Astrocyte of the cerebellum (primary cell): ENCODE results near the gene DNMT3A.

Experiments used
- DNase-seq: peaks from one replicate; pipeline ENCODE4 v3.0.0-alpha.2; 2011; ENCODE audit warnings: low read depth
- H3K4me3 ChIP-seq: 2 replicates; pipeline ENCODE4 v1.5.1; 2011; ENCODE audit warnings: mild to moderate bottlenecking, low read depth, low read length, moderate library complexity
- in situ Hi-C: cut with HindIII; loops from 2 replicates; pipeline ENCODE4 v1.10.0; 2017; ENCODE audit warnings: low sequenced_read_pairs
- TF ChIP-seq, protein P1 (sequence below): IDR thresholded peaks from 2 replicates; pipeline ENCODE4 v1.5.1; 2012; ENCODE audit warnings: low read length, low read depth, moderate library complexity, mild to moderate bottlenecking; ENCODE audit errors: missing control alignments

DNMT3A gene

DNA sequence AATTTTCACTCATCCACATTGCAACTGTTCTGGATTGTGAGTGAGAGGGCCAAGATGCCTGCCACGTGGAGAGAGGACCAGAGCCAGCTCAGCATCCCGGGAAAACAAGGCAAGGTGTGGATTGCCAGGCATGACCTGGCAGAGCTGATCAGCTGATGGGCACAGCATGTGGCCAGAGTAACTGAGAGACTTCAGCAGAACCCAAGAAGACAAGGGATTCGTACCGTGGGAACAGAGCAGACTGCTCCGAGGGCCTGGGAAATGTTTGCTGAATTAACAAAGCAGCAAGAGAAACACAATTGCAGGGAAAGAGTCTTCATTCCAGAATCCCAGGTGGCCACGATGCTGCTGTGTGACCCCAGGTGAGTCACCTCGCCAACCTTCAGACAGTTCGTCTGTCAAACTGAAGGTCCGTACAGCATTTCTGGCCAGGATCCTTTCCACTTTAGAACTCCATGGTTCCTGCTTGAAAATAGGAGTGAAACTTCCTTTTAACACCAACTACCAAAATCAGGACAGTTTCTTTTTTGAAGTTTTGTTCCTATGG, 147.1 kb downstream of the DNMT3A start:
- H3K4me3 ChIP-seq: no peak overlapping the region
- TF ChIP-seq, protein P1, sequence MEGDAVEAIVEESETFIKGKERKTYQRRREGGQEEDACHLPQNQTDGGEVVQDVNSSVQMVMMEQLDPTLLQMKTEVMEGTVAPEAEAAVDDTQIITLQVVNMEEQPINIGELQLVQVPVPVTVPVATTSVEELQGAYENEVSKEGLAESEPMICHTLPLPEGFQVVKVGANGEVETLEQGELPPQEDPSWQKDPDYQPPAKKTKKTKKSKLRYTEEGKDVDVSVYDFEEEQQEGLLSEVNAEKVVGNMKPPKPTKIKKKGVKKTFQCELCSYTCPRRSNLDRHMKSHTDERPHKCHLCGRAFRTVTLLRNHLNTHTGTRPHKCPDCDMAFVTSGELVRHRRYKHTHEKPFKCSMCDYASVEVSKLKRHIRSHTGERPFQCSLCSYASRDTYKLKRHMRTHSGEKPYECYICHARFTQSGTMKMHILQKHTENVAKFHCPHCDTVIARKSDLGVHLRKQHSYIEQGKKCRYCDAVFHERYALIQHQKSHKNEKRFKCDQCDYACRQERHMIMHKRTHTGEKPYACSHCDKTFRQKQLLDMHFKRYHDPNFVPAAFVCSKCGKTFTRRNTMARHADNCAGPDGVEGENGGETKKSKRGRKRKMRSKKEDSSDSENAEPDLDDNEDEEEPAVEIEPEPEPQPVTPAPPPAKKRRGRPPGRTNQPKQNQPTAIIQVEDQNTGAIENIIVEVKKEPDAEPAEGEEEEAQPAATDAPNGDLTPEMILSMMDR: no peak
- no peak for DNase-seq
- in situ Hi-C loops: no loop called here

DNA sequence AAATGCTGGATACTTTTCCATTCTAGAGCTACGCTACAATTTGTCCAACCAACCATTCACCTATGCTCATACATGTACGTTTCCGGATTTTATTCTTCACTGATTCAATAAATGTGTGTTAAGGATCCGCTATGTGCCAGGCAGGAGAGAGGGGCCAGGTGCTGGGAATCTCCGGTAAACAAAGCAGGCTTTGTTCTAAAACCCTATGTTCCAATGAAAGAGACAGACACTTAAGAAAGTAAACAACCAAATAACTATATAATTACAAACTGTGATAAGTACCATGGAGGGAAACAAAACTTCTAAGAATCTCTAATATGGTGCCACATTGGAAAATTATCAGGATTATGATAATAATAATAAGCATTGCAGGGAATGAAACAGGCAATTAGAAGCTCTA, 151.2 kb downstream of the DNMT3A start:
- H3K4me3 ChIP-seq: no peak overlapping the region
- in situ Hi-C loops: no loop called here
- no peak for DNase-seq
- TF ChIP-seq, protein P1: no peak

DNA sequence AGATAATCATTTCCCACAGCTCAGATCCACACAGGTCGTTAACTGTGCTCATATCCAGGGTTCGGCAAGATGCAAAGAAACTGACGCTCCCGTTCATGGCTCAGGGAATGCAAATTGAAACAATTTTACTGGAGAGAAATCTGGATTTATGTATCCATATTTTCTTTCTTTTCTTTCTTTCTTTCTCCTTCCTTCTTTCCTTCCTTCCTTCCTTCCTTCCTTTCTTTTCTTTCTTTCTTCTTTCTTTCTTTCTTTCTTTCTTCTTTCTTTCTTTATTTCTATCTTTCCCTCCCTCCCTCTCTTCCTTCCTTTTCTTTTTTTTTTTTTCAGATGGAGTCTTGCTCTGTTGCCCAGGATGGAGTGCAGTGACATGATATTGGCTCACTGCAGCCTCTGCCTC, 153.3 kb downstream of the DNMT3A start:
- no peak for DNase-seq
- TF ChIP-seq, protein P1: no peak
- in situ Hi-C loops: no loop called here
- no peak overlapping the region for H3K4me3 ChIP-seq

DNA sequence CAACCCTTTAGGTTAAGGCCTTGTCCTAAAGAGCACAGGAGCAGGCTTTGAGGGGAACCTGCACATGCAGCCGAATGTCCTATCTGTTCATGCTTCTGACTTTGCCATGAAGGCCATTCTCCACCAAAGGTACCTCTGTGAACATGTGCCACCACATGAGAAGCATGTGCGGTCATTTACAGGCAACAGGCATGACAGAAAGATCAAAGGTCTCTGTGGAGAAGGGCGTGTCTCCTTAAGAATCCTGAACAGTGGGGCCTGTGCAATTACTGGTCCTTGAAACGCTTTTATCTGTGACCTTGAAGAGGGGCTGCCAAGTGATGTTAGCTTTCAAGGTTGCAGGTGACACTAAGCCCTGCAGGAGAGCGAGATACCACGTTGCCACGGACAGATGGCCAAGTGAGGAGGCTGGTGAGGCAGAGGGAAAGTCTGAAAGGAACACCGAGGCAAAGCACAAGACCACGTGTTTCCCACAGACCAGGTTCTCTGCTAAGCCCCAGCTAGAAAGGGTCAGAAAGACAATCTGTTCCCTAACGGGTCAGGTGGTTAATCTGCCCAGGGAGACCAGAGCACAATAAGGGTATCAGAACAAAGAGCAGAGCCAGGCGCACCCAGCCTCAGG, 153.9 kb downstream of the DNMT3A start:
- TF ChIP-seq, protein P1: no peak
- DNase-seq: no peak
- in situ Hi-C loops: no loop called here
- H3K4me3 ChIP-seq: no peak overlapping the region

DNA sequence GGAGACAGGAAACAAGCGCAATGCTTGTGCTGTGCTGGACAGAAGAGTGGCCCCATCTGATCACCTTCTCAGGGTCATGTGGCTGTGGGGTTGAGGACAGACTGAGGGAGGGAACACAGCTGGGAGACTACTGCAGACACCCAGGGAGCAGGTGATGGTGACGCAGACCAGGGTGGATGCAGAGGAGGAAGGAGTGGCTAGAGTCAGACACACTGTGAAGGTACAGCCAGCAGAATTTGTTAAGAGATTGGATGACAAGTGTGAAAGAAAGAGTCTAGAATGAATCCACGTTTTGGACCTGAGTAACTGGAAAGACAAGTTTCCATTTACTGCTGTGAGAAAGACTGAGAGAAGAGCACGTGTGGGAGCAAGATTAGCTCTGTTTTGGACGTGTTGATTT, 157.5 kb downstream of the DNMT3A start:
- in situ Hi-C loops: no loop called here
- DNase-seq: no peak
- TF ChIP-seq, protein P1: no peak

GRCh38 chr2:25178976-25179375, 162.7 kb downstream of the DNMT3A start:
- H3K4me3 ChIP-seq: no peak overlapping the region
- TF ChIP-seq, protein P1: no peak
- DNase-seq: no peak
- in situ Hi-C loops: no loop called here

More for the DNA sequence above, 157.5 kb downstream of the DNMT3A start:
- H3K4me3 ChIP-seq: no peak overlapping the region
